ENCODE results near the gene MLEC. TPM values are rescaled to one million over a fixed set of nuclear protein-coding genes. Genes with fewer than 3 reads are reported as not detected.
"Not testable (repeated sequence)": the region's sequence is repeated elsewhere in the genome, so short reads cannot be mapped to it uniquely, and the experiment has no call there.

The MLEC gene
- total RNA-seq, 1 donor from 2014 or later = 50.8 TPM

DNA sequence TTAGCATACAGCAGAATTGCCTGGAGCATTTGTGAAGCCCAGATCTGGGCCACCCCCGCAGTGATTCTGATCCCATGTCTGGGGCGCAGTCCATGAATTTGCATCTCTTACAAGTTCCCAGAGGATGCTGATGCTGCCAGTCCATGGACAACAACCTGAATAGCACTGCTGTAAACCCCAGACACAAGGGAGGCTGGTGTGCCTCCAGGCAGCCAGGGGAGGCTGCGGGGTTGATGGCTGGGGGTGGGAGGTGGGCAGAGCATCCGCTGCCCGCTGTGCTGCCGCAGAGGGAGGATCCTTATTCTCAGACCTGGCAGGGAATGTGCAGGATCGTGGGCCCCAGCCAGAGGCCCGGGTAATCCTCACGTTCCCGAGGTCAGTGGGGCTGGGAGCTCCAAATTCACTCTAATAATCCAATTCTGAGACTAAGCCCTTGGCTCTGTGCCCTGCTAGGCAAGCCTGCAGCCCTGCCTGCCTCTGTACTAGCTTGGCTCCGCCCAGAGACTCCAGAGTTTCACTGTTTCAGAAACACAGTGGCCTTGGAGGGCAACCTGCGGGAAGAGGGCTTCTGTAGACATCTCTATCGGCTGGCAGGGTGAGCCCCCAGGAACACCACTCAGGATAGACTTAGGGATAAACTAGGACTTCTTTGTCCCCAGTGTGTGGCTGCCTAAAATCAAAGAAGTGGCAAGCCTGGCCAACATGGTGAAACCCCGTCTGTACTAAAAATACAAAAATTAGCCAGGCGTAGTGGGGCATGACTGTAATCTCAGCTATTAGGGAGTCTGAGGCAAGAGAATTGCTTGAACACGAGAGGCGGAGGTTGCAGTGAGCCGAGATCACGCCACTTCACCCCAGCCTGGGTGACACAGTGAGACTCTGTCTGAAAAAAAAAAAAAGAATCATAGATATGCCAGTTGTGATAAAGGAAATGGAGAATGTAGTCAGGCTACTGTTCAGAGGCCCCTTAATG is 17.8 kb upstream of the MLEC start:
- no peak for DNase-seq
- no peak overlapping the region for H3K27ac Mint-ChIP-seq (ENCODE audit: unreplicated experiment)
- H3K4me3 Mint-ChIP-seq (ENCODE audit: unreplicated experiment) = no peak overlapping the region

DNA sequence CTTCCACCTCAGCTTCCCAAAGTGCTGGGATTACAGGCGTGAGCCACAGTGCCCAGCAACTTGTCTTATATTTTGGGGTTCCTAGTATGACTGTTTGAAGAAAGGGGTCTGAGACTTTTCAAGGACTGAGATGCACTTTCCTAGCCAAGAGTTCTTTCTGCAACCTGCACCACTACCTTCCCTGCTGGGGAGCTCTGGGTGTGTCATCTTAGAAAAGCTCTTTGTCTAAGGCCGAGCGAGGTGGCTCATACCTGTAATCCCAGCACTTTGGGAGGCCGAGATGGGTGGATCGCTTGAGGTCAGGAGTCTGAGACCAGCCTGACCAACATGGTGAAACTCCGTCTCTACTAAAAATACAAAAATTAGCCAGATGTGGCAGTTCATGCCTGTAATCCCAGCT is 16.7 kb upstream of the MLEC start:
- not testable (repeated sequence) for H3K27me3 Mint-ChIP-seq (ENCODE audit: unreplicated experiment); H3K9me3 Mint-ChIP-seq (ENCODE audit: unreplicated experiment); H3K4me1 Mint-ChIP-seq (ENCODE audit: low read depth, unreplicated experiment); H3K4me3 Mint-ChIP-seq (ENCODE audit: unreplicated experiment); DNase-seq; H3K36me3 Mint-ChIP-seq (ENCODE audit: unreplicated experiment); H3K27ac Mint-ChIP-seq (ENCODE audit: unreplicated experiment)

More for the DNA sequence above, 17.8 kb upstream of the MLEC start:
- peaks cover 3% of the 10 kb centered on the region for H3K9me3 Mint-ChIP-seq (ENCODE audit: unreplicated experiment)
- no peaks in the 10 kb centered on the region for H3K4me1 Mint-ChIP-seq (ENCODE audit: low read depth, unreplicated experiment)
- H3K36me3 Mint-ChIP-seq (ENCODE audit: unreplicated experiment) = no peaks in the 10 kb centered on the region
- H3K27me3 Mint-ChIP-seq (ENCODE audit: unreplicated experiment) = peaks cover 7% of the 10 kb centered on the region
- TF ChIP-seq, protein P1, sequence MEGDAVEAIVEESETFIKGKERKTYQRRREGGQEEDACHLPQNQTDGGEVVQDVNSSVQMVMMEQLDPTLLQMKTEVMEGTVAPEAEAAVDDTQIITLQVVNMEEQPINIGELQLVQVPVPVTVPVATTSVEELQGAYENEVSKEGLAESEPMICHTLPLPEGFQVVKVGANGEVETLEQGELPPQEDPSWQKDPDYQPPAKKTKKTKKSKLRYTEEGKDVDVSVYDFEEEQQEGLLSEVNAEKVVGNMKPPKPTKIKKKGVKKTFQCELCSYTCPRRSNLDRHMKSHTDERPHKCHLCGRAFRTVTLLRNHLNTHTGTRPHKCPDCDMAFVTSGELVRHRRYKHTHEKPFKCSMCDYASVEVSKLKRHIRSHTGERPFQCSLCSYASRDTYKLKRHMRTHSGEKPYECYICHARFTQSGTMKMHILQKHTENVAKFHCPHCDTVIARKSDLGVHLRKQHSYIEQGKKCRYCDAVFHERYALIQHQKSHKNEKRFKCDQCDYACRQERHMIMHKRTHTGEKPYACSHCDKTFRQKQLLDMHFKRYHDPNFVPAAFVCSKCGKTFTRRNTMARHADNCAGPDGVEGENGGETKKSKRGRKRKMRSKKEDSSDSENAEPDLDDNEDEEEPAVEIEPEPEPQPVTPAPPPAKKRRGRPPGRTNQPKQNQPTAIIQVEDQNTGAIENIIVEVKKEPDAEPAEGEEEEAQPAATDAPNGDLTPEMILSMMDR (IDR thresholded peaks at IDR 0.05; ENCODE audit: partially characterized antibody, unreplicated experiment) = no peak

DNA sequence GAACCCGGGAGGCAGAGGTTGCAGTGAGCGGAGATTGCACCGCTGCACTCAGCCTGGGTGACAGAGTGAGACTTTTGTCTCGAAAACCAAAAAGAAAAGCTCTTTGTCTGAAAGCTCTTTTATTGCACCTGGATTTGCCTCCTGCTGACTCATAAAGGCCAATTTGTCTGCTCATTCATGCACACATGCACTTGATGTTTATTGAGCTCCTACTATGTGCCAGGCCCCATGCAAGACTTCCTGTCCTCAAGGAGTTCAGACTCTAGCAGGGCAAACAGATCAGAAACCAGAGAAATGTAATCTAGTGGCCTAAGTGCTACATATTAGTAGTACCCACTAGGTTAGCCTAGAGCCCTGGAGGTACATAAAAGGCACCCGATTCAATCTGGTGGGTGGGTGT is 16.3 kb upstream of the MLEC start:
- no peak overlapping the region for H3K27ac Mint-ChIP-seq (ENCODE audit: unreplicated experiment)
- H3K36me3 Mint-ChIP-seq (ENCODE audit: unreplicated experiment) = no peaks in the 10 kb centered on the region
- H3K4me1 Mint-ChIP-seq (ENCODE audit: low read depth, unreplicated experiment) = no peaks in the 10 kb centered on the region
- H3K27me3 Mint-ChIP-seq (ENCODE audit: unreplicated experiment) = peaks cover 7% of the 10 kb centered on the region
- peaks cover 3% of the 10 kb centered on the region for H3K9me3 Mint-ChIP-seq (ENCODE audit: unreplicated experiment)
- TF ChIP-seq, protein P1 (IDR thresholded peaks at IDR 0.05; ENCODE audit: partially characterized antibody, unreplicated experiment) = no peak
- no peak for DNase-seq
- H3K4me3 Mint-ChIP-seq (ENCODE audit: unreplicated experiment) = no peak overlapping the region

DNA sequence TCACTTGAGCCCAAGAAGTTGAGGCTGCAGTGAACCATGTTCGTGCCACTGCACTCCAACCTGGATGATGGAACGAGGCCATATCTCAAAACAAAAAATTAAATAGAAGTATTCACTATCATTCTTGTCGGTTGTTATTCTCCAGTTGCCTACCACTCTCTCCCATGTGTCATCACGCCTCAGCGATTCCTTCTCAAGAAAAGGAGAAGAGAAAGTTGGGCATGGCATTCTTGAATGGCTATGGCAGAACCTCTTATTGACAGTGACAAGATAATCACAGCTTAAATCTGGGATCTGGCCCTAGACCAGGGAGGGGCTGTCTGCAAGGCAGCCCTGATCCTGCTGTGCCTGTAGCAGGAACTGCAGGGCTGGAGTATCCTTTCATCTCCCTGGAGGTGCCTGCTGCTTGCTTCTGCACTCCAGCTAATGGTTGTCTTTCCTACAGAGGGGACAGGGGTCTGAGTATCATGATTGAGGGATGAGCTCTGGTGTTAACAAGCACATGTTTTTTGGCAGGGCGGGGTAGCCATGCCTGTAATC is 12.8 kb upstream of the MLEC start:
- Mint-ChIP-seq H3K9me3 (ENCODE audit: unreplicated experiment) (peaks cover 2% of the 10 kb centered on the region), H3K27me3 (ENCODE audit: unreplicated experiment) (peaks cover 1% of the 10 kb centered on the region), H3K36me3 (ENCODE audit: unreplicated experiment) (no peaks in the 10 kb centered on the region)

DNA sequence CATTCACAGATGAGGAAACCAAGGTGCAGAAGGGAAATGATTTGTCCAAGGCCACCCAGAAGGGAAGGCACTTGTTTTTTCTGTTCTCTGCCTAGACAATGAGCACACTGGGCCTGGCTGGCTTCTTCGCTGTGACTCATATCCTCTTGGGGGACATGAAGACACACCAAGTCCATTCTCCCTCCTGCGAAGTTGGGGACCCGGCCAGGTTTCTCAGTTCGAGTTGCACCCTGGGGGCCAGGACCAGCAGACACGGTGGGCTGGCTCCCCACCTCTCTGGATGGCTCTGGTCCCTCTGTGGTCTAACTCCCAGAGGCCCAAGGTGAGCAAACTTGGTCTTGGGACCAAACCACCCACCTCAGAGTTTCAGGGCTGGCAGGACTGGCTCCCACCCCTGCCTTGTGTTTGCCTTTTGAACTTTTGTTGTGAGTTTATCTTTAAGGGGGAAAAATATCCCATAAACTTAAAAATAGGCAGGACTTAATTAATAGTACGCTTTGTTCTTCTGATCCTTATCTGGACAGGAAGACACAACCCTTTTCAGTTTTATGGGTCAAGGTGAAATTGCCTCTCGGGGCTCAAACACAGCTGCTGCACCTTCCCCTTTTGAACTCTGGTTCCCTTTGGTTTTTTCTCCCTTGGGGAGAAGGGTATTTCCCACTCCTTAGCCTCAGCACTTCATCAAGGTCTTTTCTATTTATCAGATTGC is 9.0 kb upstream of the MLEC start:
- H3K4me1 Mint-ChIP-seq (ENCODE audit: low read depth, unreplicated experiment) = no peaks in the 10 kb centered on the region
- no peak overlapping the region for H3K27ac Mint-ChIP-seq (ENCODE audit: unreplicated experiment)
- peaks cover 2% of the 10 kb centered on the region for H3K27me3 Mint-ChIP-seq (ENCODE audit: unreplicated experiment)
- TF ChIP-seq, protein P1 (IDR thresholded peaks at IDR 0.05; ENCODE audit: partially characterized antibody, unreplicated experiment) = no peak
- peaks cover 2% of the 10 kb centered on the region for H3K9me3 Mint-ChIP-seq (ENCODE audit: unreplicated experiment)
- no peak overlapping the region for H3K4me3 Mint-ChIP-seq (ENCODE audit: unreplicated experiment)
- no peak for DNase-seq
- no peaks in the 10 kb centered on the region for H3K36me3 Mint-ChIP-seq (ENCODE audit: unreplicated experiment)

More for the DNA sequence above, 12.8 kb upstream of the MLEC start:
- no peak for DNase-seq
- TF ChIP-seq, protein P1 (IDR thresholded peaks at IDR 0.05; ENCODE audit: partially characterized antibody, unreplicated experiment) = no peak
- H3K4me3 Mint-ChIP-seq (ENCODE audit: unreplicated experiment) = no peak overlapping the region
- H3K27ac Mint-ChIP-seq (ENCODE audit: unreplicated experiment) = no peak overlapping the region
- no peaks in the 10 kb centered on the region for H3K4me1 Mint-ChIP-seq (ENCODE audit: low read depth, unreplicated experiment)

Measured in glutamatergic neuron (in vitro differentiated cells).